Rectal smooth muscle tissue (tissue), 1 donor: ENCODE results near the gene GNPDA2.

Experiments
- H3K27ac ChIP-seq: one replicate; pipeline ENCODE4 v1.7.0; 2013; ENCODE audit warnings: low read depth, low read length, inconsistent platforms
- H3K27me3 ChIP-seq: one replicate; pipeline ENCODE4 v1.7.0; 2013; ENCODE audit warnings: low read length; ENCODE audit not compliant: control insufficient read depth, insufficient read depth
- H3K36me3 ChIP-seq: one replicate; pipeline ENCODE4 v1.7.0; 2013; ENCODE audit warnings: low read length; ENCODE audit not compliant: control insufficient read depth, insufficient read depth
- H3K4me1 ChIP-seq: one replicate; pipeline ENCODE4 v1.7.0; 2013; ENCODE audit warnings: low read length; ENCODE audit not compliant: control insufficient read depth, insufficient read depth
- H3K4me3 ChIP-seq: one replicate; pipeline ENCODE4 v1.7.0; 2013; ENCODE audit warnings: low read length
- H3K9ac ChIP-seq: one replicate; pipeline ENCODE4 v1.7.0; 2013; ENCODE audit warnings: low read length

GNPDA2 gene

GRCh38 chr4:44727471-44727870 is 1.1 kb upstream of the GNPDA2 start:
- no peaks in the 10 kb centered on the region for H3K27me3 ChIP-seq
- no peaks in the 10 kb centered on the region for H3K36me3 ChIP-seq
- no peak overlapping the region for H3K4me3 ChIP-seq
- peaks cover 3% of the 10 kb centered on the region for H3K4me1 ChIP-seq
- H3K27ac ChIP-seq, result no peak overlapping the region
- no peak overlapping the region for H3K9ac ChIP-seq

GRCh38 chr4:44725726-44726037 is 674 bp downstream of the GNPDA2 start:
- Histone ChIP-seq H3K36me3 (no peaks in the 10 kb centered on the region), H3K27ac (peak overlapping the region; percentile 84), H3K27me3 (no peaks in the 10 kb centered on the region), H3K4me1 (peaks cover 3% of the 10 kb centered on the region), H3K9ac (peak overlapping the region; percentile 12), H3K4me3 (peak overlapping the region; percentile 95)

DNA sequence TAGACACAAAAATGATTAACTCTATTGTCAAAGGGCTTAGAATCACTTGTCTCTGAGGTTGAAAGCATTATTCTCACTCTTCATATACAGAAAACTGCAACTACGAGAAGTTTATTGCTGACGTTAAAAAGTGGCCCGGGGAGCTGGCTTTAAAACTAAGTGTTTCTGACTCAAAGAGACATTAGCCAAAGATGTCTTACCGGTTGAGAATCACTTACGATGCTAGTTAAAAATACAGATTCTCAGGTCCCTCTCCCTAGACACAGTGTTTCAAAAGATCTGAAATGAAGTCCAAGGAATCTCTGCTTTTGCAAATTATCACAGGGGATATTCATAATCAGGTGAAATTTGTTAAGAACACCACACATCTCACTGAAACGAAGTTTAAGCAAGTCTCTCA is 1.2 kb downstream of the GNPDA2 start:
- H3K27ac ChIP-seq, result no peak overlapping the region
- H3K4me1 ChIP-seq, result peaks cover 3% of the 10 kb centered on the region
- peak overlapping the region; percentile 95 for H3K4me3 ChIP-seq
- no peaks in the 10 kb centered on the region for H3K36me3 ChIP-seq
- no peak overlapping the region for H3K9ac ChIP-seq
- H3K27me3 ChIP-seq, result no peaks in the 10 kb centered on the region

- Histone ChIP-seq H3K4me3 (no peak overlapping the region), H3K9ac (no peak overlapping the region), H3K27ac (no peak overlapping the region), H3K4me1 (peaks cover 3% of the 10 kb centered on the region), H3K27me3 (no peaks in the 10 kb centered on the region), H3K36me3 (no peaks in the 10 kb centered on the region)
Measured at GRCh38 chr4:44722001-44722400, 4.4 kb downstream of the GNPDA2 start.

- Histone ChIP-seq H3K36me3 (no peaks in the 10 kb centered on the region), H3K4me3 (no peak overlapping the region), H3K9ac (no peak overlapping the region), H3K27ac (no peak overlapping the region), H3K27me3 (no peaks in the 10 kb centered on the region), H3K4me1 (peaks cover 2% of the 10 kb centered on the region)
Measured at GRCh38 chr4:44720371-44720770, 6.0 kb downstream of the GNPDA2 start.

DNA sequence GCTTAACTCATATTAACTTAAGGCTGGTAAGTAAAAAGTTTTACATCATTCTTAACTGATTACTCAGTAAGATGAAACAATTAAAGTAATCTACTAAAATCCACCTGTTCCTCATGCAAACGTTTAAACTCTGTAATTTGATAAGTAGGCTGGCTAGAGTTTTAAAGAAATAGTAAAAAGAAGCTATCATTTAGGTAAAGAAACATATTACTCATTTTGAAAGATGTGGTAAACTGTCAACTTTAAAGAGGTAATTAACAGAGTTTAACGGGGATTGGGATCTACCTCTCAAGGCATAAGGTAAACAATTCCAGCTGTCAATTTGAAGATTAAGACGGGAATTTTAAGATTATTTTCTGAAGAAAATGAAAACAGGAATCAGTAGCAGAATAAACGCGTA is 9.8 kb downstream of the GNPDA2 start:
- no peaks in the 10 kb centered on the region for H3K27me3 ChIP-seq
- H3K36me3 ChIP-seq, result no peaks in the 10 kb centered on the region
- H3K4me1 ChIP-seq, result no peaks in the 10 kb centered on the region
- no peak overlapping the region for H3K9ac ChIP-seq
- no peak overlapping the region for H3K27ac ChIP-seq
- no peak overlapping the region for H3K4me3 ChIP-seq

- Histone ChIP-seq H3K9ac (no peak overlapping the region), H3K4me1 (no peaks in the 10 kb centered on the region), H3K27ac (no peak overlapping the region), H3K4me3 (no peak overlapping the region), H3K36me3 (no peaks in the 10 kb centered on the region), H3K27me3 (no peaks in the 10 kb centered on the region)
Measured at GRCh38 chr4:44713125-44713524, 13.2 kb downstream of the GNPDA2 start.

- Histone ChIP-seq H3K4me3 (no peak overlapping the region), H3K9ac (no peak overlapping the region), H3K27me3 (no peaks in the 10 kb centered on the region), H3K36me3 (peaks cover 7% of the 10 kb centered on the region), H3K27ac (no peak overlapping the region), H3K4me1 (no peaks in the 10 kb centered on the region)
Measured at GRCh38 chr4:44704673-44705072, 21.7 kb downstream of the GNPDA2 start.

DNA sequence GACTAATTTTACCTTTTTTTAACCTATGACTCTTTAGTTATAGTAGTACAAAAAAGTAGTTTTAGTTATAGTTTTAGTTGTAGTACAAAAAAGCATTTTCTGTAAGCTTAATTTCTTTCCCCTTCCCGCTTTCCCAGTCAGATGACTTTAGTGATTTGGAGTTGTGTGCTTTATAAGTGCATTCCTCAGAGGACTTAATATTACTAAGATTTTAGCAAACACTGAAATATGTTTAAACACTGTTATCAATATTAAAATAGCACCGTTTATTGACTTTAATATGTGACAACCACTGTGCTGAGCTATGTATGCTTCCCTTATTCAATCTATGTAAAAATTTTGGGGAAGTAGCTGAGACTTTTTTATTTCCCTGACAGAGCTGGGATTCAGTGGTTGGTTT is 25.3 kb downstream of the GNPDA2 start:
- no peaks in the 10 kb centered on the region for H3K4me1 ChIP-seq
- H3K4me3 ChIP-seq, result no peak overlapping the region
- H3K27me3 ChIP-seq, result no peaks in the 10 kb centered on the region
- no peak overlapping the region for H3K9ac ChIP-seq
- no peak overlapping the region for H3K27ac ChIP-seq
- peaks cover 7% of the 10 kb centered on the region for H3K36me3 ChIP-seq

GRCh38 chr4:44700427-44700826 is 25.9 kb downstream of the GNPDA2 start:
- peaks cover 7% of the 10 kb centered on the region for H3K36me3 ChIP-seq
- H3K4me1 ChIP-seq, result no peaks in the 10 kb centered on the region
- H3K27ac ChIP-seq, result no peak overlapping the region
- no peak overlapping the region for H3K9ac ChIP-seq
- no peak overlapping the region for H3K4me3 ChIP-seq
- H3K27me3 ChIP-seq, result no peaks in the 10 kb centered on the region

DNA sequence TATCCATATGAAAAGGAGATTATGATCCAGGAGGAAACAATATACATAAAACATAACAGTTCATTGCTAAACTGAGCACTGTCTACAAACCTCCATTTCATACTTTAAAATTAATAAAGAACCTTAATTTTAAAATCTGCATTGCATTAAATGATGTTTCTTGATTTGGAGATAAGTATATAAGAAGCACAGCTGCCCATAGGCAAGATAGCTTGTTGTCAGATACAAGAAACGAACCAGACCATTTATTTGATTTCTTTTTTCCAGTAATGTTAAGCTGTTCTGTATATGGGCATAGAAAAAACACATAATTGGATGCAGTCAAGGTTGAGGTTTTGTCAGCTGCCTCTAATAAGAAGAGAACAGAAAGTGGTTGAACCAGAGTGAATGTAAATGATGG is 41.7 kb downstream of the GNPDA2 start:
- H3K4me1 ChIP-seq, result no peaks in the 10 kb centered on the region
- no peaks in the 10 kb centered on the region for H3K27me3 ChIP-seq
- H3K36me3 ChIP-seq, result peaks cover 8% of the 10 kb centered on the region
- no peak overlapping the region for H3K27ac ChIP-seq
- no peak overlapping the region for H3K4me3 ChIP-seq
- no peak overlapping the region for H3K9ac ChIP-seq

DNA sequence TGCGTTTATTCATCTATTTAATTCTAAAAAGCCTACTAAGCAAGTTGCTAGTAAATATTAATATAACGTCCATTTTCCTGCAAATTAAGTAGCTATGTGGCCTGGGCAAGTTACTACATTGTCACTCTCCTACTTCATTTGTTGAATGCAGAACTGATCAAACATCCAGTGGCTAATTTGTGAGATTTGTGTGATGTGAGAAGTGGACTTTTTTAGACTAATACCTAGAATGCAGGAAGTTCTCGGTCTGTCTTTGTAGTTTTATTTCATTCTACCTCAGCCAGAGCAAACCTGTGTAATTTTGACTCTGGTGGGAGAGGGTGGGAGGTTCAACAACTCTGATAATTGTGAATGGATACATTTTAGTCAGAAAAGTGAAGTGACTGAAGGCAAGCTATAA is 47.3 kb downstream of the GNPDA2 start:
- Histone ChIP-seq H3K4me3 (peak overlapping the region; percentile 96), H3K27ac (no peak overlapping the region), H3K9ac (no peak overlapping the region), H3K4me1 (peaks cover 5% of the 10 kb centered on the region), H3K27me3 (no peaks in the 10 kb centered on the region), H3K36me3 (peaks cover 2% of the 10 kb centered on the region)

DNA sequence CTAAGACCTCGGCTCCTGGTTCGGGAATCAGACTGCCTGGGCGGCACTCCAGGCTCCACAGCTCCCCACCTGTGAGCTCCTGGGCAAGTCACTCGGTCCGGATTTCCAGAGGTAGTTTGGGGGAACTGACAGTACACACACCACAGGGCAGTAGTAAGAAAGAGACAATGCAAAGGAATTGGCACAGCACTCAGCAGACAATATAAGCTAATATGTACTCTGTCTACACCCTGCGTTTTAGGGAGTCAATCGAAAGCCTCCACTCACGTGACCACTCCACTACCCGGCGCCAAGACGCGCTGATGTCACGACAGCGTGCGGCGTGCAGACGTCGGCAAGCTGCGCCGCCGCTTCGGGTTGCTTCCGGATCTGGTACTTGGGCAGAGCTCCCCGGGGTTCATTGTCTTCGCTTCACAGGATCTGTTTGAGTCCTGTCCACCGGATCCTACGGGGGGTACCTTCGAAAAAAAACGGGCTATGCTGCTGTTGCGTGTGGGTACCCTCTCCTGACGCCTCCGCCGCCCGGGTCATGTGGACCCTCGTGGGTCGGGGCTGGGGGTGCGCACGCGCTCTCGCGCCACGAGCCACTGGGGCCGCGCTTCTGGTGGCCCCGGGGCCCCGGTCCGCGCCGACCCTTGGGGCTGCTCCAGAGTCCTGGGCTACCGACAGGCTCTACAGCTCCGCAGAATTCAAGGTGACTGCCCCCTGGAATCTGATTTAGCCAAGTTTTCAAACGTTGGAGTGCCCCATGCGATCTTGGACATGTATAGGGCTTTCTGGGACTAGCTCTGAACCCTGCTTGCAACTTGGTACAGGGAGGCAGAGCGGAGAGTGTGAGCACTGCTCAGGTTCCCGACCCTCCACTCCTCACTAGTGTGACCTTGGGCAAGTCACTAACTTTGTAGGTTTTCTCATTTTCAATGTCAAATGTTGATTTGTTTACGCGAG is 48.0 kb downstream of the GNPDA2 start, which contains the start of gene GUF1:
Gene GUF1 (plus strand): TSS at position 327 of the 948 bp plus-strand sequence. CDS start 203 bp downstream, at position 530.
- no peaks in the 10 kb centered on the region for H3K27me3 ChIP-seq
- peak within 1 kb of the TSS; percentile 96 for H3K4me3 ChIP-seq
- peaks cover 5% of the 10 kb centered on the region for H3K4me1 ChIP-seq
- peak within 1 kb of the TSS; percentile 88 for H3K9ac ChIP-seq
- H3K27ac ChIP-seq, result peak within 1 kb of the TSS; percentile 88
- peaks cover under 1% of the 10 kb centered on the region for H3K36me3 ChIP-seq
